Measurements from ENCODE around the gene TLE3. TPM values are rescaled to one million over a fixed set of nuclear protein-coding genes. Genes with fewer than 3 reads are reported as not detected.

The TLE3 gene
- total RNA-seq, 1 donor from 2014 or later = 109 TPM

DNA sequence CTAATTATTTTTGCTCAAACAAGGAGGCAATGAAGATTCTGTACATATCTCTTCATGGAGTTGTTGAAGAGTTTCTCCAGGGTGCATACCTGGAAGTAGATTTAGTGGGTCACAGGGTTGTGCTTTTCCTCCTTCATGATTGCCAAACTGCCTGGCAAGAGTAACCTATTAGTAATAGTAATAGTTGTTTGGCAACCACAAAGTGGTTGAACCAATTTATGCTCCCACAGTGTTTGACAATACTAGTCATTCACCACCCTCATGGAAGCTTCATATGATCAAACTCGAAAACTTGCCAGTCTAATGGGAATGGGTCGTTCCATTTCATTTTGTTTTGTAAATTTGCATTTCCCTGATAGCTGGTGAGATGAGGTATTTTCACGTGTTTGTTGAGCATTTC is 57.8 kb downstream of the TLE3 start:
- H3K27me3 Mint-ChIP-seq = peaks cover 35% of the 10 kb centered on the region
- no peak for TF ChIP-seq CTCF (conservative IDR thresholded peaks at IDR 0.05)
- peaks cover 13% of the 10 kb centered on the region for H3K36me3 Mint-ChIP-seq
- DNase-seq (ENCODE audit: extremely low spot score, unreplicated experiment) = no peak
- H3K27ac Mint-ChIP-seq = no peak overlapping the region
- H3K4me1 Mint-ChIP-seq (ENCODE audit: unreplicated experiment) = peaks cover 5% of the 10 kb centered on the region
- H3K4me3 Mint-ChIP-seq = no peak overlapping the region
- peaks cover 5% of the 10 kb centered on the region for H3K9me3 Mint-ChIP-seq

DNA sequence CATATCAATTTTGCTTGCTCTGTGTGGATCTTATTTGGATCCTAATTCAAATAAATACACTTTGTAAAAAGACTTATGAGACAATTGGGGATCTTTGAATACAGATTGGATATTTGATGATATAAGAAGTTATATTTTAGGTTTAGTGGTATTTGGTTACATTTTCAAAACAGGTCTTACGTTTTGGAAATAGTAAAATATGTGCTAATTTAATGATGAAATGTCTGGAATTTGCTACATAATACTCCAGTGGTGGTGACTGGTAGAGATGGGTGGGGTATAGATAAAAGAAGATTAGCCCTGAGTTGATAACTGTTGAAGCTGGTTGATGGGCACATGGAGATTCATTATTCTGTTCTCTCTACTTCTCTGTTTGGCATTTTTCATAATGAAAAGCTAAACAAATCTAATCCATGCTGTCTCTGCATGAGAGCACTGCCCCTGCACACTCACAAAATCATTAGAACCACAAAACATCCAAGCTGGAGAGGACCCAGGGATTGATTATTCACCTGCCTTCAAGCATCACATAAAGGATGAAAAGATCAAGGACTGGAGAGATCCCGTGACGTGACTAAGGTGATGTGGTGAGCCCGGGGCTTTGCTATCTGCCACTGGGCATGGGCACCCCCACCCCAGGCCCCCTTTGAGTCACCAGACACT is 58.9 kb downstream of the TLE3 start:
- no peak for TF ChIP-seq CTCF (conservative IDR thresholded peaks at IDR 0.05)
- Mint-ChIP-seq H3K36me3 (peaks cover 7% of the 10 kb centered on the region), H3K4me3 (no peak overlapping the region), H3K4me1 (ENCODE audit: unreplicated experiment) (peaks cover 10% of the 10 kb centered on the region), H3K27ac (no peak overlapping the region), H3K27me3 (peaks cover 42% of the 10 kb centered on the region), H3K9me3 (peaks cover 5% of the 10 kb centered on the region)
- no peak for DNase-seq (ENCODE audit: extremely low spot score, unreplicated experiment)

DNA sequence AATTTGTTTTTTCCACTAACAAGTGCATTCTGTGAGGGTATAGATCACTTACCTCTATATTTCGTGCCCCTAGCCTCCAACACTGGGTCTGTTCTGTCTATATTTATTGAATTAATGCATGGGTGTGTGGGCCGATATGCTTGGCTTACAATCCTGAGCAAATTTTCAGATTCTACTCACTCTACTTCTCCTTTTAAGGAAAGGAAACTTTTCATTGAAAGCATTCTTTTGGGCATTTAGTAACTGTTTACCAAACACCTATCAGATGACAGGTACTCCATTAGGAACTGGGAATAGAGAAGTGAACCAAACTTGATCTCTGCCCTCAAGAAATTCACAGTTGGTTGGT is 60.5 kb downstream of the TLE3 start:
- no peak overlapping the region for H3K27ac Mint-ChIP-seq
- no peak for TF ChIP-seq CTCF (conservative IDR thresholded peaks at IDR 0.05)
- H3K36me3 Mint-ChIP-seq = no peaks in the 10 kb centered on the region
- H3K9me3 Mint-ChIP-seq = no peaks in the 10 kb centered on the region
- no peak for DNase-seq (ENCODE audit: extremely low spot score, unreplicated experiment)
- H3K27me3 Mint-ChIP-seq = peaks cover 42% of the 10 kb centered on the region
- no peak overlapping the region for H3K4me3 Mint-ChIP-seq
- H3K4me1 Mint-ChIP-seq (ENCODE audit: unreplicated experiment) = peaks cover 12% of the 10 kb centered on the region

DNA sequence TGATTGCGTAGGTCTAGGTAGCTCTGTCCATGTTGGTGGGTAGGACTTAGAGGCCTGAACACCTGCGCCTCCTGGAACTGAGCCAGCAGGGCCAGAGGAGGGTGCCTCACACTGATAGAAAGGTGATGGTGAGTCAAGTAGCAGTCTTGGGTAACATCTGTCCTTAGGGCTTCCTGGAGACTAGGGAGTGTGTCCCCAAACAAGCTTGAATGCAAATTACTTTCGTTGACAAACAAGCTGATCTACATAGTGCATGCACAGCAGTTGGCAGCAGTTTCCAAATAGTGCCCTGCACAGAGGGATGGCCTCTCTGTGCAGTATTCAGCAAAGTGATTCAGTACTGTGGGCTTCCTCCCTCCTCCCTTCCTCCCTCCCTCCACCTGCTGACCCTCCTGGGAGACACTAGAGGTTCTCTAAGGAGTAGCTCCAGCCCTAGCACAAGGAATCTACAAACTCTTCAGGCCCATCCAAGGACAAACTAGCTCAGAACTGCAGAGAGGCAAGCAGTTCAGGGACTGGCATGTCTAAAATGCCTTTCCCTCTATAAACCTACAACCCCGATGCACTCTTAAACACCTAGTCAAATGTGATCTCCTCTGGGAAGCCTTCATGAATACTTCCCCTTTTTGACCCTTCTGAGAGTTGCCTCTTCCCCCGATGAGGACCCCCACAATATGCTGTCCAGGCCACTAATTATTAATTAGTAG is 61.0 kb downstream of the TLE3 start:
- Mint-ChIP-seq H3K27ac (no peak overlapping the region), H3K36me3 (no peaks in the 10 kb centered on the region), H3K9me3 (no peaks in the 10 kb centered on the region), H3K4me3 (no peak overlapping the region), H3K27me3 (peaks cover 42% of the 10 kb centered on the region), H3K4me1 (ENCODE audit: unreplicated experiment) (peaks cover 12% of the 10 kb centered on the region)
- DNase-seq (ENCODE audit: extremely low spot score, unreplicated experiment) = no peak
- no peak for TF ChIP-seq CTCF (conservative IDR thresholded peaks at IDR 0.05)

- Mint-ChIP-seq H3K36me3 (no peaks in the 10 kb centered on the region), H3K4me1 (ENCODE audit: unreplicated experiment) (peaks cover 12% of the 10 kb centered on the region), H3K9me3 (no peaks in the 10 kb centered on the region), H3K27ac (no peak overlapping the region), H3K27me3 (peaks cover 49% of the 10 kb centered on the region), H3K4me3 (no peak overlapping the region)
- DNase-seq (ENCODE audit: extremely low spot score, unreplicated experiment) = no peak
- TF ChIP-seq CTCF (conservative IDR thresholded peaks at IDR 0.05) = no peak
Measured at GRCh38 chr15:70035719-70036077, 62.0 kb downstream of the TLE3 start.
